Lower lobe of right lung (tissue), 2 donors: ENCODE results near the gene HMGCL. TPM values are rescaled to one million over a fixed set of nuclear protein-coding genes. Genes with fewer than 3 reads are reported as not detected.

Experiments used
- ATAC-seq, 2 donors: fragments of 200-7000 bp; cut with Tn5 transposase; one replicate each; pipeline ENCODE4 v1.9.1; 2020 to 2022; ENCODE audit warnings: mild to moderate bottlenecking in 2 of 2, moderate library complexity in 2 of 2
- DNase-seq: peaks from one replicate; pipeline ENCODE4 v3.0.0-alpha.2; 2020
- H3K27ac ChIP-seq: fragments of 200-600 bp; one replicate; pipeline ENCODE4 v1.8.0; 2022
- H3K27me3 ChIP-seq: fragments of 200-600 bp; one replicate; pipeline ENCODE4 v1.8.0; 2022; ENCODE audit warnings: low read depth
- H3K36me3 ChIP-seq: fragments of 200-600 bp; one replicate; pipeline ENCODE4 v1.8.0; 2022; ENCODE audit warnings: mild to moderate bottlenecking
- H3K4me1 ChIP-seq: fragments of 200-600 bp; one replicate; pipeline ENCODE4 v1.8.0; 2022
- H3K4me3 ChIP-seq: fragments of 200-600 bp; one replicate; pipeline ENCODE4 v1.8.0; 2022; ENCODE audit warnings: mild to moderate bottlenecking
- H3K9me3 ChIP-seq: fragments of 200-600 bp; one replicate; pipeline ENCODE4 v1.8.0; 2022
- CTCF ChIP-seq: fragments of 200-600 bp; IDR thresholded peaks from one replicate; pipeline ENCODE4 v1.8.0; 2022; ENCODE audit warnings: antibody characterized with exemption, mild to moderate bottlenecking
- intact Hi-C: fragments of 100-400 bp; cut with DNase I; formaldehyde crosslinking; loops from one replicate; pipeline ENCODE4 v1.11.0; 2022
- total RNA-seq: library from RNA; stranded (reverse); fragmentation: NEBNext Ultra II Directional; extraction: Animal tissue kit (Norgen Biotek cat#: 25700); gene quantifications from one replicate; pipeline ENCODE4 v1.2.1, GENCODE V29; 2021
- donor health status: DM: no; HTN: yes; CAD: no; lungs with severe emphysema.

Gene HMGCL
- total RNA-seq, 1 donor from 2014 or later: 39.3 TPM

GRCh38 chr1:23810818-23811540, 14.2 kb downstream of the HMGCL start:
- peaks cover 71% of the 10 kb centered on the region for H3K36me3 ChIP-seq
- intact Hi-C loops: no loop called here
- no peaks in the 10 kb centered on the region for H3K9me3 ChIP-seq
- H3K4me3 ChIP-seq: no peak overlapping the region
- peak; percentile 87 to 90 for ATAC-seq
- peak; percentile 65 for TF ChIP-seq CTCF
- no peak overlapping the region for H3K27ac ChIP-seq
- DNase-seq: peak; percentile 73
- no peaks in the 10 kb centered on the region for H3K27me3 ChIP-seq
- peaks cover 13% of the 10 kb centered on the region for H3K4me1 ChIP-seq

- peak; percentile 86 for TF ChIP-seq CTCF
- Histone ChIP-seq H3K4me1 (peaks cover 13% of the 10 kb centered on the region), H3K9me3 (no peaks in the 10 kb centered on the region), H3K4me3 (no peak overlapping the region), H3K36me3 (peaks cover 59% of the 10 kb centered on the region), H3K27ac (peak overlapping the region; percentile 19), H3K27me3 (no peaks in the 10 kb centered on the region)
- DNase-seq (peak; percentile 83), ATAC-seq (peak; percentile 93)
- intact Hi-C loops: no loop called here
Measured at GRCh38 chr1:23809751-23810171, 15.5 kb downstream of the HMGCL start.

GRCh38 chr1:23807453-23807852, 17.8 kb downstream of the HMGCL start:
- intact Hi-C loops: no loop called here
- Histone ChIP-seq H3K27ac (no peak overlapping the region), H3K4me3 (no peak overlapping the region), H3K4me1 (peaks cover 13% of the 10 kb centered on the region), H3K9me3 (no peaks in the 10 kb centered on the region), H3K36me3 (peaks cover 46% of the 10 kb centered on the region), H3K27me3 (no peaks in the 10 kb centered on the region)
- DNase-seq: no peak
- no peak for TF ChIP-seq CTCF
- ATAC-seq: no peak

GRCh38 chr1:23806280-23806679, 18.9 kb downstream of the HMGCL start:
- DNase-seq: no peak
- H3K4me3 ChIP-seq: no peak overlapping the region
- no peak overlapping the region for H3K27ac ChIP-seq
- H3K9me3 ChIP-seq: no peaks in the 10 kb centered on the region
- intact Hi-C loops: no loop called here
- H3K27me3 ChIP-seq: no peaks in the 10 kb centered on the region
- no peak for TF ChIP-seq CTCF
- ATAC-seq: no peak
- H3K36me3 ChIP-seq: peaks cover 41% of the 10 kb centered on the region
- H3K4me1 ChIP-seq: peaks cover 22% of the 10 kb centered on the region

GRCh38 chr1:23805025-23805424, 20.2 kb downstream of the HMGCL start:
- Histone ChIP-seq H3K4me3 (no peak overlapping the region), H3K27me3 (no peaks in the 10 kb centered on the region), H3K4me1 (peaks cover 19% of the 10 kb centered on the region), H3K9me3 (no peaks in the 10 kb centered on the region), H3K36me3 (peaks cover 37% of the 10 kb centered on the region), H3K27ac (no peak overlapping the region)
- intact Hi-C loops: no loop called here
- DNase-seq (no peak), ATAC-seq (no peak)
- no peak for TF ChIP-seq CTCF
